MM.1S (cell line): Measurements from ENCODE around the gene PLIN1.
A peak's percentile ranks its signal among the peaks of the same experiment; 100 is the strongest.

ENCODE experiments used
- DNase-seq: peaks from one replicate; pipeline ENCODE4 v3.0.0-alpha.2; 2015
- H2AFZ ChIP-seq: fragments of 300-600 bp; sonication (generic); 2 replicates; pipeline ENCODE4 v1.6.0; 2016; ENCODE audit warnings: antibody characterized with exemption, low read length
- H3F3A ChIP-seq: fragments of 300-600 bp; sonication (generic); 2 replicates; pipeline ENCODE4 v1.6.1; 2016; ENCODE audit warnings: mild to moderate bottlenecking, antibody characterized with exemption, low read length, moderate library complexity, mixed read lengths; ENCODE audit not compliant: insufficient read depth
- H3K27ac ChIP-seq: fragments of 300-600 bp; sonication (generic); 2 replicates; pipeline ENCODE4 v1.5.1; 2016; ENCODE audit warnings: mild to moderate bottlenecking, low read length
- H3K27me3 ChIP-seq: fragments of 300-600 bp; sonication (generic); replicated peaks from 2 replicates; pipeline ENCODE4 v1.6.0; 2016; ENCODE audit warnings: low read length; ENCODE audit not compliant: insufficient read depth
- H3K36me3 ChIP-seq: fragments of 300-600 bp; sonication (generic); replicated peaks from 2 replicates; pipeline ENCODE4 v1.6.1; 2016; ENCODE audit warnings: mild to moderate bottlenecking, low read length, mixed read lengths; ENCODE audit not compliant: insufficient read depth
- H3K4me1 ChIP-seq: fragments of 300-600 bp; sonication (generic); 2 replicates; pipeline ENCODE4 v1.6.1; 2016; ENCODE audit warnings: low read length, mixed read lengths
- H3K4me2 ChIP-seq: fragments of 300-600 bp; sonication (generic); 2 replicates; pipeline ENCODE4 v1.6.0; 2016; ENCODE audit warnings: low read depth, low read length
- H3K4me3 ChIP-seq: fragments of 300-600 bp; sonication (generic); 2 replicates; pipeline ENCODE4 v1.5.1; 2016; ENCODE audit warnings: low read length, mixed read lengths
- H3K79me2 ChIP-seq: fragments of 300-600 bp; sonication (generic); 2 replicates; pipeline ENCODE4 v1.6.1; 2016; ENCODE audit warnings: mixed run types, low read length, mixed read lengths
- H3K9ac ChIP-seq: fragments of 300-600 bp; sonication (generic); 2 replicates; pipeline ENCODE4 v1.6.1; 2016; ENCODE audit warnings: low read length, mixed read lengths
- H3K9me2 ChIP-seq: fragments of 300-600 bp; sonication (generic); replicated peaks from 2 replicates; pipeline ENCODE4 v1.6.1; 2016; ENCODE audit warnings: mild to moderate bottlenecking, low read length, mixed read lengths; ENCODE audit not compliant: insufficient read depth
- H3K9me3 ChIP-seq: fragments of 300-600 bp; sonication (generic); replicated peaks from 2 replicates; pipeline ENCODE4 v1.6.1; 2016; ENCODE audit warnings: mild to moderate bottlenecking, low read length, mixed read lengths; ENCODE audit not compliant: insufficient read depth
- H4K20me1 ChIP-seq: fragments of 300-600 bp; sonication (generic); 2 replicates; pipeline ENCODE4 v1.6.1; 2016; ENCODE audit warnings: mild to moderate bottlenecking, low read length, moderate library complexity, mixed read lengths; ENCODE audit not compliant: insufficient read depth
- CTCF ChIP-seq: fragments of 300-600 bp; sonication (generic); IDR thresholded peaks from 2 replicates; pipeline ENCODE4 v1.5.1; 2016; ENCODE audit warnings: antibody characterized with exemption, low read length, mixed read lengths
- EZH2 ChIP-seq: fragments of 300-600 bp; sonication (generic); optimal IDR thresholded peaks from 2 replicates; pipeline ENCODE3; 2017; ENCODE audit warnings: low read depth, mild to moderate bottlenecking, antibody characterized with exemption, low read length, mixed read lengths
- EZH2phosphoT487 ChIP-seq: fragments of 300-600 bp; sonication (generic); IDR thresholded peaks from 2 replicates; pipeline ENCODE4 v1.6.1; 2018; ENCODE audit warnings: antibody characterized with exemption, low read length

The PLIN1 gene

GRCh38 chr15:89667706-89667960 lies 11.5 kb downstream of the PLIN1 start:
- Histone ChIP-seq H3K36me3 (no peaks in the 10 kb centered on the region), H2AFZ (no peak overlapping the region), H3K27me3 (peaks cover 5% of the 10 kb centered on the region; the same call in 1 of the 2 replicates), H3K4me3 (no peak overlapping the region), H3K4me2 (no peak overlapping the region), H3K27ac (no peak overlapping the region), H3K9ac (no peak overlapping the region), H3K9me3 (no peaks in the 10 kb centered on the region), H3K4me1 (no peaks in the 10 kb centered on the region), H4K20me1 (no peaks in the 10 kb centered on the region), H3F3A (no peaks in the 10 kb centered on the region), H3K9me2 (no peaks in the 10 kb centered on the region), H3K79me2 (no peaks in the 10 kb centered on the region)
- TF ChIP-seq CTCF (no peak), EZH2phosphoT487 (no peak), EZH2 (no peak)
- DNase-seq, result no peak

- H2AFZ ChIP-seq, result no peak overlapping the region
- H3K9me3 ChIP-seq, result no peaks in the 10 kb centered on the region
- H3K9me2 ChIP-seq, result no peaks in the 10 kb centered on the region
- H3K27me3 ChIP-seq, result peaks cover 5% of the 10 kb centered on the region; the same call in 1 of the 2 replicates
- no peaks in the 10 kb centered on the region for H3K36me3 ChIP-seq
- H3K27ac ChIP-seq, result no peak overlapping the region
- H3K79me2 ChIP-seq, result no peaks in the 10 kb centered on the region
- H3K4me3 ChIP-seq, result no peak overlapping the region
- TF ChIP-seq CTCF (no peak), EZH2phosphoT487 (no peak), EZH2 (no peak)
- no peak for DNase-seq
- H3K9ac ChIP-seq, result no peak overlapping the region
- no peaks in the 10 kb centered on the region for H3F3A ChIP-seq
- H3K4me2 ChIP-seq, result no peak overlapping the region
- no peaks in the 10 kb centered on the region for H4K20me1 ChIP-seq
- no peaks in the 10 kb centered on the region for H3K4me1 ChIP-seq
Measured at GRCh38 chr15:89666858-89667705, 12.1 kb downstream of the PLIN1 start.

GRCh38 chr15:89666184-89666857 lies 12.8 kb downstream of the PLIN1 start:
- no peak overlapping the region for H3K9ac ChIP-seq
- DNase-seq, result no peak
- peaks cover 5% of the 10 kb centered on the region; the same call in 1 of the 2 replicates for H3K27me3 ChIP-seq
- H3K4me1 ChIP-seq, result no peaks in the 10 kb centered on the region
- H4K20me1 ChIP-seq, result no peaks in the 10 kb centered on the region
- H3K4me2 ChIP-seq, result peak overlapping the region; percentile 77; the same call in 1 of the 2 replicates
- no peak overlapping the region for H3K4me3 ChIP-seq
- H3K79me2 ChIP-seq, result no peaks in the 10 kb centered on the region
- H3K9me2 ChIP-seq, result no peaks in the 10 kb centered on the region
- no peak overlapping the region for H3K27ac ChIP-seq
- peak overlapping the region; percentile 48; the same call in 1 of the 2 replicates for H2AFZ ChIP-seq
- H3F3A ChIP-seq, result no peaks in the 10 kb centered on the region
- H3K9me3 ChIP-seq, result no peaks in the 10 kb centered on the region
- TF ChIP-seq CTCF, result no peak
- TF ChIP-seq EZH2phosphoT487, result no peak
- TF ChIP-seq EZH2, result no peak
- no peaks in the 10 kb centered on the region for H3K36me3 ChIP-seq
